Measurements from ENCODE around the gene ILKAP.

DNA sequence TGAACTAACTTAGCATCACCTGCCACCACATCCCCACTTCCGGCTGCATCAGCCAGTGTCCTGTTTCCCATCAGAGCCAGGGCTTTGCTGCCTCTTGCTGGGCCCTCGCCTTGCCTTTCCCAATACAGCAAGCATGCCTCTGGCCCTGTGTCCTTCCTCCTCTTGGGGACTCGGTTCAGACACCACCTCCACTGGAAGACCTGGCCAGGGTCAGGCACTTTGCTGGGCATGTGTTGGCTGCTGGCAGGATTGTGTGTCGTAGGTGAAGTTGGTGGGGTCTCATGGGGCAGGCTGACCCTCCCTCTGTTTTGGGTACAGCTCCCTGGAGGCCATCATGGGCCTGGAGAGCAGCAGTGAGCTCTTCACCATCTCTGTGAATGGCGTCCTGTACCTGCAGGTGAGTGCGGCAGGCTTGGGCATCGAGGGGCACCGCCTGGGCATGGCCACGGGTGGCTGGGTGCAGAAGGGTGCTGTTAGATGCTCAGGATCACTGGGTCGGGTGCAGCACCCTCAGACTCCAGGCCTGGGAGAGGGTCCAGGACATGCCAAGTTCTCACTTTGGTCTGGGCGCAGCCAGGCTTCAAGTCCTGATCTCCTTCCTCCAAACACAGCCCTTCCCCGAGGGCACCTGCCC is 38.1 kb downstream of the ILKAP start:
- TF ChIP-seq, protein P1, sequence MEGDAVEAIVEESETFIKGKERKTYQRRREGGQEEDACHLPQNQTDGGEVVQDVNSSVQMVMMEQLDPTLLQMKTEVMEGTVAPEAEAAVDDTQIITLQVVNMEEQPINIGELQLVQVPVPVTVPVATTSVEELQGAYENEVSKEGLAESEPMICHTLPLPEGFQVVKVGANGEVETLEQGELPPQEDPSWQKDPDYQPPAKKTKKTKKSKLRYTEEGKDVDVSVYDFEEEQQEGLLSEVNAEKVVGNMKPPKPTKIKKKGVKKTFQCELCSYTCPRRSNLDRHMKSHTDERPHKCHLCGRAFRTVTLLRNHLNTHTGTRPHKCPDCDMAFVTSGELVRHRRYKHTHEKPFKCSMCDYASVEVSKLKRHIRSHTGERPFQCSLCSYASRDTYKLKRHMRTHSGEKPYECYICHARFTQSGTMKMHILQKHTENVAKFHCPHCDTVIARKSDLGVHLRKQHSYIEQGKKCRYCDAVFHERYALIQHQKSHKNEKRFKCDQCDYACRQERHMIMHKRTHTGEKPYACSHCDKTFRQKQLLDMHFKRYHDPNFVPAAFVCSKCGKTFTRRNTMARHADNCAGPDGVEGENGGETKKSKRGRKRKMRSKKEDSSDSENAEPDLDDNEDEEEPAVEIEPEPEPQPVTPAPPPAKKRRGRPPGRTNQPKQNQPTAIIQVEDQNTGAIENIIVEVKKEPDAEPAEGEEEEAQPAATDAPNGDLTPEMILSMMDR (IDR thresholded peaks at IDR 0.05) = no peak
- TF ChIP-seq POLR2A (IDR thresholded peaks at IDR 0.05) = no peak
- no peak for TF ChIP-seq POLR2AphosphoS5 (IDR thresholded peaks at IDR 0.05)
- TF ChIP-seq EP300 (IDR thresholded peaks at IDR 0.05) = no peak
